H1 (cell line): ENCODE measurements around the gene ZNF462. TPM values are rescaled to one million over a fixed set of nuclear protein-coding genes. Genes with fewer than 3 reads are reported as not detected.

Experiments used
- CTCF ChIA-PET: fragments of 300-600 bp; sonication (Branson Sonifier 250); formaldehyde crosslinking; loops from one replicate; lab custom pipeline; 2021; ENCODE audit not compliant: partially characterized antibody; lab: Charles Lee
- POLR2A ChIA-PET: fragments of 300-600 bp; sonication (Branson Sonifier 250); formaldehyde crosslinking; loops from one replicate; lab custom pipeline; 2021; ENCODE audit warnings: inconsistent platforms; ENCODE audit not compliant: partially characterized antibody; lab: Charles Lee
- DNase-seq, 2 experiments: peaks; one replicate each; pipeline versions ENCODE4 v3.0.0 to v3.0.0-alpha.2; 2010 to 2022; ENCODE audit warnings: low spot score in 2 of 2, low read depth in 1 of 2, mixed read lengths in 1 of 2
- FAIRE-seq: peaks from 2 replicates; lab custom pipeline; 2011; peaks lifted over from hg19 to GRCh38; lab: Jason Lieb, UNC
- H2AFZ ChIP-seq: 2 replicates; pipeline ENCODE4 v1.8.1; 2012; ENCODE audit warnings: low read length, inconsistent platforms
- H2AK5ac ChIP-seq: 2 replicates; pipeline ENCODE4 v1.6.1; 2013; ENCODE audit warnings: low read depth, low read length
- H2BK120ac ChIP-seq: replicated peaks from 2 replicates; pipeline ENCODE3; 2013; ENCODE audit warnings: low read depth, low read length, inconsistent platforms
- H2BK12ac ChIP-seq: 2 replicates; pipeline ENCODE4 v1.6.1; 2013; ENCODE audit warnings: low read depth, low read length
- H2BK15ac ChIP-seq: 2 replicates; pipeline ENCODE4 v1.6.1; 2013; ENCODE audit warnings: low read length
- H2BK20ac ChIP-seq: 2 replicates; pipeline ENCODE4 v1.6.1; 2013; ENCODE audit warnings: low read length
- H2BK5ac ChIP-seq: 2 replicates; pipeline ENCODE4 v1.6.1; 2013; ENCODE audit warnings: low read depth, low read length
- H3K14ac ChIP-seq: 2 replicates; pipeline ENCODE4 v1.6.1; 2013; ENCODE audit warnings: inconsistent platforms; ENCODE audit not compliant: insufficient read length
- H3K18ac ChIP-seq: 2 replicates; pipeline ENCODE4 v1.6.1; 2013; ENCODE audit warnings: low read length; ENCODE audit errors: extremely low read depth
- H3K23ac ChIP-seq: 2 replicates; pipeline ENCODE4 v1.6.1; 2013; ENCODE audit warnings: inconsistent platforms; ENCODE audit not compliant: insufficient read length
- H3K23me2 ChIP-seq: 2 replicates; pipeline ENCODE4 v1.6.1; 2013; ENCODE audit warnings: low read depth, low read length
- H3K27ac ChIP-seq: 2 replicates; pipeline ENCODE4 v1.6.1; 2011; ENCODE audit warnings: low read depth, low read length, inconsistent platforms
- H3K27me3 ChIP-seq, 4 experiments: replicated peaks in 1 of 4; 1 replicate in 1 of 4; 2 replicates in 3 of 4; pipeline versions ENCODE4 v1.6.1 to v1.8.1; 2011 to 2013; ENCODE audit warnings: low read length in 3 of 4, mild to moderate bottlenecking in 3 of 4, inconsistent platforms in 2 of 4, mixed read lengths in 2 of 4, moderate library complexity in 1 of 4; ENCODE audit not compliant: control insufficient read depth in 3 of 4, insufficient read depth in 3 of 4; ENCODE audit errors: extremely low read depth in 1 of 4
- H3K36me3 ChIP-seq, 4 experiments: 2 replicates each; pipeline versions ENCODE4 v1.6.1 to v1.8.1; 2011 to 2013; ENCODE audit warnings: mild to moderate bottlenecking in 4 of 4, low read length in 3 of 4, moderate library complexity in 2 of 4, control low read depth in 1 of 4, inconsistent platforms in 1 of 4; ENCODE audit not compliant: insufficient read depth in 4 of 4, control insufficient read depth in 2 of 4
- H3K4ac ChIP-seq: replicated peaks from 2 replicates; pipeline ENCODE3; 2013; ENCODE audit warnings: low read length, low read depth, mixed read lengths, inconsistent platforms; ENCODE audit not compliant: insufficient read length
- H3K4me1 ChIP-seq, 4 experiments: replicated peaks in 1 of 4; 1 replicate in 1 of 4; 2 replicates in 3 of 4; pipeline versions ENCODE4 v1.6.1 to v1.8.1; 2011 to 2013; ENCODE audit warnings: low read length in 3 of 4, inconsistent platforms in 2 of 4, mixed read lengths in 1 of 4; ENCODE audit not compliant: insufficient read depth in 4 of 4, control insufficient read depth in 3 of 4
- H3K4me2 ChIP-seq, 2 experiments: 2 replicates each; pipeline versions ENCODE4 v1.6.1 to v1.8.1; 2011 to 2013; ENCODE audit warnings: low read depth in 2 of 2, low read length in 2 of 2, control low read depth in 1 of 2, inconsistent platforms in 1 of 2, mild to moderate bottlenecking in 1 of 2; ENCODE audit not compliant: insufficient read depth in 1 of 2
- H3K4me3 ChIP-seq, 4 experiments: fragments of 200-600, 300-600 bp in 1 of 4; sonication (generic), shearing (Covaris generic), sonication (Bioruptor Twin) in 1 of 4; 2 replicates each; pipeline versions ENCODE4 v1.5.1 to v1.8.1; 2011 to 2016; ENCODE audit warnings: low read length in 4 of 4, low read depth in 3 of 4, control low read depth in 2 of 4, inconsistent platforms in 2 of 4, mild to moderate bottlenecking in 2 of 4, mixed read lengths in 1 of 4, moderate library complexity in 1 of 4; ENCODE audit not compliant: insufficient read depth in 2 of 4; ENCODE audit errors: extremely low read depth in 1 of 4
- H3K56ac ChIP-seq: replicated peaks from 2 replicates; pipeline ENCODE3; 2013; ENCODE audit warnings: low read depth, mild to moderate bottlenecking, mixed read lengths, low read length, inconsistent platforms; ENCODE audit not compliant: insufficient read length
- H3K79me1 ChIP-seq: 2 replicates; pipeline ENCODE4 v1.6.1; 2013; ENCODE audit warnings: low read depth, low read length, control low read depth
- H3K79me2 ChIP-seq, 2 experiments: 2 replicates each; pipeline versions ENCODE4 v1.6.1 to v1.8.1; 2012 to 2013; ENCODE audit warnings: low read length in 2 of 2, mild to moderate bottlenecking in 2 of 2, inconsistent platforms in 1 of 2; ENCODE audit not compliant: insufficient read depth in 2 of 2, control insufficient read depth in 1 of 2
- H3K9ac ChIP-seq, 4 experiments: replicated peaks in 1 of 4; 1 replicate in 1 of 4; 2 replicates in 3 of 4; pipeline versions ENCODE4 v1.6.1 to v1.8.1; 2011 to 2013; ENCODE audit warnings: low read depth in 3 of 4, low read length in 3 of 4, control low read depth in 2 of 4, mild to moderate bottlenecking in 2 of 4, moderate library complexity in 2 of 4, inconsistent platforms in 1 of 4; ENCODE audit errors: extremely low read depth in 1 of 4
- H3K9me3 ChIP-seq, 2 experiments: 2 replicates each; pipeline versions ENCODE4 v1.6.1 to v1.8.1; 2012 to 2013; ENCODE audit warnings: mild to moderate bottlenecking in 2 of 2, moderate library complexity in 2 of 2, control low read depth in 1 of 2, inconsistent platforms in 1 of 2, low read depth in 1 of 2, low read length in 1 of 2, mixed read lengths in 1 of 2; ENCODE audit not compliant: insufficient read depth in 2 of 2
- H4K20me1 ChIP-seq, 2 experiments: replicated peaks in 1 of 2; 2 replicates each; pipeline versions ENCODE3 to v1.8.1; 2011 to 2013; ENCODE audit warnings: inconsistent platforms in 2 of 2, low read length in 2 of 2, mild to moderate bottlenecking in 1 of 2; ENCODE audit not compliant: insufficient read depth in 2 of 2, control insufficient read depth in 1 of 2
- H4K5ac ChIP-seq: 2 replicates; pipeline ENCODE4 v1.6.1; 2013; ENCODE audit warnings: low read length, low read depth, mixed read lengths, inconsistent platforms; ENCODE audit not compliant: insufficient read length
- H4K8ac ChIP-seq: 2 replicates; pipeline ENCODE4 v1.8.0; 2013; ENCODE audit warnings: mild to moderate bottlenecking, moderate library complexity, low read length, inconsistent platforms; ENCODE audit not compliant: insufficient read depth; ENCODE audit errors: extremely low read depth
- H4K91ac ChIP-seq: replicated peaks from 2 replicates; pipeline ENCODE3; 2013; ENCODE audit warnings: low read length, mixed read lengths, inconsistent platforms; ENCODE audit not compliant: insufficient read length
- ASH2L ChIP-seq: fragments of 200-600, 300-600 bp; sonication (generic); IDR thresholded peaks from one replicate; pipeline ENCODE4 v1.7.1; 2017; ENCODE audit warnings: low read length
- BCL11A ChIP-seq, 2 experiments: IDR thresholded peaks; one replicate each; pipeline ENCODE4 v1.6.1; 2011; ENCODE audit warnings: low read depth in 2 of 2, low read length in 2 of 2, mild to moderate bottlenecking in 2 of 2
- CBX5 ChIP-seq: fragments of 300-800, 300-1000 bp; sonication (generic); IDR thresholded peaks from 2 replicates; pipeline ENCODE4 v1.7.1; 2016; ENCODE audit warnings: antibody characterized with exemption, low read length, low read depth
- CEBPB ChIP-seq: IDR thresholded peaks from 2 replicates; pipeline ENCODE4 v1.6.1; 2012; ENCODE audit warnings: low read depth, low read length
- CHD1 ChIP-seq: IDR thresholded peaks from 2 replicates; pipeline ENCODE4 v1.6.1; 2012; ENCODE audit warnings: low read depth, low read length, improper control_type of control experiment
- HDAC6 ChIP-seq: IDR thresholded peaks from one replicate; pipeline ENCODE4 v1.7.1; 2012; ENCODE audit warnings: low read depth, mild to moderate bottlenecking, inconsistent platforms, low read length, moderate library complexity
- KDM4A ChIP-seq: IDR thresholded peaks from one replicate; pipeline ENCODE4 v1.7.1; 2012; ENCODE audit warnings: low read depth, mild to moderate bottlenecking, moderate library complexity, low read length, inconsistent platforms; ENCODE audit not compliant: severe bottlenecking
- RFX5 ChIP-seq: IDR thresholded peaks from 2 replicates; pipeline ENCODE4 v1.6.1; 2011; ENCODE audit warnings: low read depth, low read length, improper control_type of control experiment, borderline replicate concordance
- SAP30 ChIP-seq: fragments of 300-600 bp; sonication (generic); IDR thresholded peaks from 2 replicates; pipeline ENCODE4 v1.7.1; 2012; ENCODE audit warnings: low read length, moderate library complexity, mild to moderate bottlenecking, inconsistent platforms; ENCODE audit not compliant: insufficient read depth, insufficient replicate concordance
- SP1 ChIP-seq: IDR thresholded peaks from 2 replicates; pipeline ENCODE4 v1.6.1; 2011; ENCODE audit warnings: low read depth, low read length
- SP2 ChIP-seq: IDR thresholded peaks from 2 replicates; pipeline ENCODE4 v1.6.1; 2012; ENCODE audit warnings: mild to moderate bottlenecking, low read length, inconsistent platforms
- SP4 ChIP-seq: IDR thresholded peaks from 2 replicates; pipeline ENCODE4 v1.6.1; 2012; ENCODE audit warnings: low read length, inconsistent platforms
- YY1 ChIP-seq: IDR thresholded peaks from 2 replicates; pipeline ENCODE4 v1.6.1; 2011; ENCODE audit warnings: low read depth, mild to moderate bottlenecking, low read length
- WGBS, 2 experiments: shearing (Covaris generic) in 1 of 2; methylation state at CpG; one replicate each; pipeline versions ENCODE4 v1.1.6 to v1.1.7; 2013 to 2015; ENCODE audit warnings: low lambda C conversion rate in 2 of 2, mixed read lengths in 2 of 2, inconsistent platforms in 1 of 2, low coverage in 1 of 2, missing lambda C conversion rate in 1 of 2; ENCODE audit not compliant: insufficient replicate concordance in 2 of 2, insufficient coverage in 1 of 2, insufficient read length in 1 of 2; ENCODE audit errors: extremely low coverage in 1 of 2, missing lambda C conversion rate in 1 of 2; 5-methylcytosine and 5-hydroxymethylcytosine counted together
- polyA plus RNA-seq, 7 experiments: library from polyadenylated mRNA; depleted of rRNA in 3 of 7; stranded (reverse) in 5 of 7; unstranded in 2 of 7; fragments of >200 nt in 5 of 7; fragments of 200-250 nt in 2 of 7; gene quantifications; 1 replicate in 5 of 7; 2 replicates in 1 of 7; 4 replicates in 1 of 7; pipeline versions ENCODE4 v1.2.1 to v1.2.3, GENCODE V29; 2011 to 2013; ENCODE audit warnings: missing spikeins in 2 of 7, mixed read lengths in 2 of 7
- total RNA-seq: library from RNA; stranded (reverse); fragmentation: NEBNext Ultra II Directional; extraction: Animal tissue kit (Norgen Biotek cat#: 25700); gene quantifications from 2 replicates; pipeline ENCODE4 v1.2.1, GENCODE V29; 2021
- TF ChIP-seq, protein P1 (sequence below): IDR thresholded peaks from 2 replicates; pipeline ENCODE4 v1.6.1; 2011; ENCODE audit warnings: low read length, improper control_type of control experiment

ZNF462 gene
- total and polyA plus RNA-seq, 2 of the 8 experiments (the other 6 are each of a cell fraction or from before 2014, with no cell fraction given), result 30.0 to 163 TPM

DNA sequence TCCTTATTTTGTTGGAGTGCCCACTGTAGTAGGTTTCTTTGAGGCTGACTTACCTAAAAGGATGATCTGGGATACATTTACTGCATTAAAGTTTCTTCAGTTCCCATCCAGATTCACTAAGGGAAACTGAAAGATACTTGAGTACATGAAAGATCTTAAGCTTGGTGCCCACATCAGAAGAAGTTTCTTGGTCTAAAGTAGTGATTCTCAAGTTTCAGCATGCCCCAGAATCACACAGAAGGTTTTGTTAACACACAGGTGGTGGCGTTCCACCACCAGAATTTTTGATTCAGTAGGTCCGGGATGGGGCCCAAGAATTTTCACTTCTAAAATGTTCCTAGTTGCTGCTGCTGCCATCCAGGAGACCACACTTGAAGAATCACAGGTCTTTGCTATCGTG is 171.0 kb downstream of the ZNF462 start:
- H2BK15ac ChIP-seq, result no peak overlapping the region
- no peaks in the 10 kb centered on the region for H4K20me1 ChIP-seq
- H3K9me3 ChIP-seq, result no peaks in the 10 kb centered on the region
- H2AFZ ChIP-seq, result no peak overlapping the region
- POLR2A ChIA-PET, result no interaction called here
- H3K4ac ChIP-seq, result no peak overlapping the region
- no peaks in the 10 kb centered on the region for H3K36me3 ChIP-seq
- H3K27me3 ChIP-seq, result no peaks in the 10 kb centered on the region
- H2BK12ac ChIP-seq, result no peak overlapping the region
- no peak overlapping the region for H3K18ac ChIP-seq
- no peak overlapping the region for H2BK120ac ChIP-seq
- CTCF ChIA-PET, result no interaction called here
- no peaks in the 10 kb centered on the region for H3K4me1 ChIP-seq
- no peak overlapping the region for H3K4me2 ChIP-seq
- H3K27ac ChIP-seq, result no peak overlapping the region
- H3K14ac ChIP-seq, result no peak overlapping the region
- H3K56ac ChIP-seq, result no peak overlapping the region
- H3K9ac ChIP-seq, result no peak overlapping the region
- TF ChIP-seq BCL11A (IDR thresholded peaks at IDR 0.05; ENCODE audit: low read depth in 2 of 2, low read length in 2 of 2) (no peak), CHD1 (no peak), SAP30 (no peak), SP2 (no peak), ASH2L (no peak), KDM4A (no peak), CBX5 (no peak), SP1 (no peak), YY1 (no peak), RFX5 (no peak), CEBPB (no peak), HDAC6 (no peak), SP4 (no peak)
- TF ChIP-seq, protein P1, sequence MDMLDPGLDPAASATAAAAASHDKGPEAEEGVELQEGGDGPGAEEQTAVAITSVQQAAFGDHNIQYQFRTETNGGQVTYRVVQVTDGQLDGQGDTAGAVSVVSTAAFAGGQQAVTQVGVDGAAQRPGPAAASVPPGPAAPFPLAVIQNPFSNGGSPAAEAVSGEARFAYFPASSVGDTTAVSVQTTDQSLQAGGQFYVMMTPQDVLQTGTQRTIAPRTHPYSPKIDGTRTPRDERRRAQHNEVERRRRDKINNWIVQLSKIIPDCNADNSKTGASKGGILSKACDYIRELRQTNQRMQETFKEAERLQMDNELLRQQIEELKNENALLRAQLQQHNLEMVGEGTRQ, result no peak
- H4K5ac ChIP-seq, result no peak overlapping the region
- H4K8ac ChIP-seq, result no peak overlapping the region
- DNase-seq (no peak), FAIRE-seq (no peak)
- 82% methylated on average over 3 of the region's 3 CpGs; no CpG with 5 or more reads in 1 of the 2 experiments for WGBS, 2 experiments
- H2BK20ac ChIP-seq, result no peak overlapping the region
- no peak overlapping the region for H3K23ac ChIP-seq
- H3K79me1 ChIP-seq, result no peaks in the 10 kb centered on the region
- H3K23me2 ChIP-seq, result peaks cover 2% of the 10 kb centered on the region; the same call in 1 of the 2 replicates
- no peak overlapping the region for H4K91ac ChIP-seq
- no peaks in the 10 kb centered on the region for H3K79me2 ChIP-seq
- no peak overlapping the region for H3K4me3 ChIP-seq
- H2BK5ac ChIP-seq, result no peak overlapping the region
- H2AK5ac ChIP-seq, result no peak overlapping the region
